Stimulated activated CD4-positive, alpha-beta T cell treated with anti-CD3 and anti-CD28 coated beads, Interleukin-1b, Interleukin-23, amount 100 ng/mL, for 1 hour (primary cell): ENCODE results near the gene ASNSD1.
"Not testable (repeated sequence)": the region's sequence is repeated elsewhere in the genome, so short reads cannot be mapped to it uniquely, and the experiment has no call there.

Experiments
- DNase-seq, 2 donors: peaks; one replicate each; pipeline ENCODE4 v3.0.0-alpha.2; 2020; ENCODE audit warnings: low read depth in 2 of 2

The ASNSD1 gene

DNA sequence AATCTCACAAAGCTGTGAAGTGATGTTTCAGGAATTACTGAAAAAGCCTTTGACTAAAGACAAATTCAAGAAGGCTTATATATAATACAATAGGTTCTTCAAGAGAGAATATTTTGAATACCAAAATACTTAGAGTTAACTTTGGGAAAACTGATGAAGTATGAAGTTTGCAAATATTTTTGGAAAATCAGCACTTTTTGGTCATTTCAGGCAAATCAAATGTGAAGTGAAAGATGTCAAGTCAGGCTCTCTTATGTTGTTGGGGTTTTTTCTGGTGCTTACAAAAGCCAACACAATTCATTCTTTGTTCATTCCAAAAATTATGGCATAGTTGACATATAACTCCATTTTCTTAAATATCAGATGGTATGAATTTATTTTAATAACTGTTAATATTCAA, 14.7 kb upstream of the ASNSD1 start:
- DNase-seq = no peak

- DNase-seq = no peak
Measured at GRCh38 chr2:189648846-189649509, 12.3 kb upstream of the ASNSD1 start.

GRCh38 chr2:189651284-189651683, 10.0 kb upstream of the ASNSD1 start:
- no peak for DNase-seq

- DNase-seq = not testable (repeated sequence)
Measured at GRCh38 chr2:189653464-189653863, 7.8 kb upstream of the ASNSD1 start.

DNA sequence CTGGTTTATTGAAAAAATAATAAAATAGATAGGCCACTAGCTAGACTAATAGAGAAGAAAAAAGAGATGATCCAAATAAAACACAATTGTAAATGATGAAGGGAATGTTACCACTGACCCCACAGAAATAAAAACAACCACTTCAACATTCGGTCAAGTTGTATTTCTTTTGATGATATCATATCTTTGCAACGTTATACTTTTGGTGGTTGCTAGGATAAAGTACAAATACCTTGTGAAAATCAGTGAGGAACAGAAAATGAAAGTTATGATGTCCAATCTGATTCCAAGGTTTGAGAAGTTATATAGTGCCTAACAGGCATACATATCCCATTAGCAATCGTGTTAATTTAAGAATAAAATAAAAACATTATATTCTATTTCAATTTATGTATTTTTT, 6.6 kb upstream of the ASNSD1 start:
- no peak for DNase-seq

- no peak for DNase-seq
Measured at GRCh38 chr2:189657867-189658266, 3.4 kb upstream of the ASNSD1 start.

- DNase-seq = no peak
Measured at GRCh38 chr2:189658306-189659212, 2.7 kb upstream of the ASNSD1 start.

DNA sequence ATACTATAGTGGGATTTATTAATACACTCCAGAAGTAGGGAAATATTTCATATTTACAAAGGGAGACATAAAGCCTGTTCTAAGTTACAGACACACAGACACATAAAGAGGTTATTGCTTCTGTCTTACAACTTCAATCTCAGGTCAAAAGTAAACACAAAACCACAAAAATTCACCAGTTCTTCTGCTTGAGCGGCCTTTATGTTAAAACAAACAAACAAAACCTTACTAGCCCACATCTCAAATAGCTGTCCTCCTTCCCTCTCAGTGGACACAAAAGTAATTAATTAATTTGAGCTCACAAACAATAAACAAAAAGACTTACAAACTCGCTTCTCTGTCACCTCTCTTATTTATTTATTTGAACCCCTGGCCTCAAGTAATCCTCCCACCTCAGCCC, 1.5 kb upstream of the ASNSD1 start:
- no peak for DNase-seq

DNA sequence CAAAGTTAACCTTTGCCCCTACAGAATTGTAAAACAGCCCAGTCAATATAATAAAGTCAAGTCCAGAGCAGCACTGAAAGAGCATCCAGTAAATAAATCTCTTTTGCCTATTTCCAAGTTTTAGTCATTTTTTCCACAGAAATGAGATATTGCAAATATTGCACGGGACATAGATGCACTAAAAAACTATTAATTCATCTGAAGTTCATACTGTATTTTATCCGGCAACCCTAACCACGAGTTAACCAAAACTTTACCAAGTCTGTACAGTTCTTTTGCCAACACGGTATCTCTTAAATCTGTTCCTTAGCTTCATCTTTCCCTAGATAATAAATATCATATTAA, 484 bp upstream of the ASNSD1 start:
- DNase-seq = no peak

GRCh38 chr2:189661957-189662321, 680 bp downstream of the ASNSD1 start:
- no peak for DNase-seq

GRCh38 chr2:189662669-189663226, 1.5 kb downstream of the ASNSD1 start:
- no peak for DNase-seq

DNA sequence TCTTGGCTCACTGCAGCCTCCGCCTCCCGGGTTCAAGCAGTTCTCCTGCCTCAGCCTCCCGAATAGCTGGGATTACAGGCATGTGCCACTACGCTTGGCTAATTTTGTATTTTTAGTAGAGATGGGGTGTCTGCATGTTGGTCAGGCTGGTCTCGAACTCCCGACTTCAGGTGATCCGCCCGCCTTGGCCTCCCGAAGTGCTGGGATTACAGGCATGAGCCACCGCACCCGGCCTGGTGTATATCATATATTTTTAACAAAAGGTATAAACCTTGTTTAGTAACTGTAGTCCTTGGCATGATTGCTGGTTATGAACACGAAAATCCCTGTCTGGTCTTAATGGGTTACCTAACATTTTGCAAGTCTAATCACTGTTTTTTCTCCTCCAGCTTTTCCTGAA, 2.1 kb downstream of the ASNSD1 start:
- not testable (repeated sequence) for DNase-seq

DNA sequence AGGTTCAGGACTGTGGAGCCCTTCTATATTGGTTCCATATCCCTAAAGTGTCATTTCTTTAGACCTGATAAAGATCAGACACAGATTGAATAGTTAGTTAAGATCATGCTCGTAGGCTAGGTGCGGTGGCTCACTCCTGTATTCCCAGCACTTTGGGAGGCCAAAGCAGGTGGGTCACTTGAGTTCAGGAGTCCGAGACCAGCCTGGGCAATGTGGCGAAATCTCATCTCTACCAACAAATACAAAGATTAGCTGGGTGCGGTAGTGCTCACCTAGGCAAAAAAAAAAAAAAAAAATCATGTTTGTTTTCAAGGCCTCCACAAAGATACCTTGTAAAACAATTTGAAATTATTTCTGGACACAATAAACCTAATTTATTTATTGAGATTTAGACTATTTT, 8.7 kb downstream of the ASNSD1 start:
- no peak for DNase-seq

- no peak for DNase-seq
Measured at GRCh38 chr2:189673661-189674373, 12.6 kb downstream of the ASNSD1 start.

DNA sequence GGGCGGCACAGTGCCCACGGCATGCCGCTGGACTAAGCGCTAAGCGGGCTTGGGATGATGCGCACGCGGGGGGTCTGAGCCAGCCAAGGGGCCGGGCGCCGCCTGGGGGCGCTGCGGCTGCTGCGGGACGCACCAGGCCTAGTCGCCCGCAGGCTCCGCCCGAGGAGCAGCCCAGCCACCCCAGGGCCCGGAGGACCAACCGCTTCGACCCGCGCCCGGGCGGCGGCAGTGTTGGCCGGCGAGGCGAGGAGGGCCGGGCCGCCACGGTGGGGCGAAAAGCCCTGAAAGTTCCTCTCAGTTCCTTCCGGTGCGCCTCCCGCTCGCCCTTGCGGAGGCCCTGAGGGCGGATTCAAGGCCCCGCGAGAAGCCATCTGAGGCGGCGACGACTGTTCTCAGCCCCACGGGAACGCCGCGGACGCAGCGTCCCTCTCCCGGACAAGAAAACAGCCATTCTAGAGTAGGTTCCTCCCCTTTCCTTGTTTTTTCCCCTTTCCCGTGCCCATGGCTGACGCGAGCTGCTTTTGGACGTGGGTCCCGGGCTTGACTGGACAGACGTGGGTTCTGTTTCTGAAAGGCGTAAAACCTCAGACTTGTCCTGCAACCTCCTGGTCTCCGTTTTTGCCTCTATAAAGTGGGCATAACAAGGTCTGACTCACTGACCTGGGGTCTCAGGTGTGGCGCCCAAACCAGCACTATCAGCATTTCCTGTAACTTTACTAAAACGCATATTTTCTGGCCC, 13.3 kb downstream of the ASNSD1 start, which contains the start of gene ANKAR:
TSS of gene ANKAR (plus strand) at position 297 of the 739 bp plus-strand sequence. CDS start 1,821 bp downstream, outside the sequence.
- peak; percentile 45 to 60 for DNase-seq

GRCh38 chr2:189676471-189676870, 15.2 kb downstream of the ASNSD1 start:
- DNase-seq = no peak

DNA sequence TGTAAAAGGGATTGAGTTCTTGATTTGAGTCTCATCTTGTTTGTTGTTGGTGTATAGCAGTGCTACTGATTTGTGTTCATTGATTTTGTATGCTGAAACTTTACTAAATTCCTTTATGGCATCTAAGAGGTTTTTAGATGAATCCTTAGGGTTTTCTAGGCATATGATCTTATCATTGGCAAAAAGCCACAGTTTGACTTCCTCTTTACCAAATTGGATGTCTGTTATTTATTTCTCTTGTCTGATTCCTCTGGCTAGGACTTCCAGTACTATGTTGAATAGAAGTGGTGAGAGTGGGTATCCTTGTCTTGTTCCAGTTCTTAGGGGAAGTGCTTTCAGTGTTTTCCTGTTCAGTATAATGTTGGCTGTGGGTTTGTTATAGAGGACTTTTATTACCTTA, 18.0 kb downstream of the ASNSD1 start:
- no peak for DNase-seq

DNA sequence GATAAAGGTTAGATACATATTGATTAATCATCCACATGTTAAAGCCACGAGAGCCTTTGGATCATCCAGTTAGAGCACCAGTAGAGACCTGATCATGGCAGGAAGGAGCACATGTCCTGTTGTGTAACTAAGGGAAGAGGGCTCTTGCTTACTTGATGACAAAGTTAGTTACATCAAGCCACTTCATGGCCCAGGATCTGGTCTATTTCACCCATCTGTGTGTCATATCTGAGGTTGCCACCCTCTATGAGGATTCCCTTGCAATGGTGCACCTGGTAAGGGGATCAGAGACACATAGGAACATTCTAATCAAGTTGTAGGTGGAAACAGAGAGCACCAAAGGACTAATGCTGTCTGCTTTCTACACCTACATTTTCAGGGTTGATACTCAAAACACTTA, 19.9 kb downstream of the ASNSD1 start:
- no peak for DNase-seq

GRCh38 chr2:189681903-189682302, 20.6 kb downstream of the ASNSD1 start:
- DNase-seq = no peak

- DNase-seq = no peak
Measured at GRCh38 chr2:189683348-189683747, 22.1 kb downstream of the ASNSD1 start.

DNA sequence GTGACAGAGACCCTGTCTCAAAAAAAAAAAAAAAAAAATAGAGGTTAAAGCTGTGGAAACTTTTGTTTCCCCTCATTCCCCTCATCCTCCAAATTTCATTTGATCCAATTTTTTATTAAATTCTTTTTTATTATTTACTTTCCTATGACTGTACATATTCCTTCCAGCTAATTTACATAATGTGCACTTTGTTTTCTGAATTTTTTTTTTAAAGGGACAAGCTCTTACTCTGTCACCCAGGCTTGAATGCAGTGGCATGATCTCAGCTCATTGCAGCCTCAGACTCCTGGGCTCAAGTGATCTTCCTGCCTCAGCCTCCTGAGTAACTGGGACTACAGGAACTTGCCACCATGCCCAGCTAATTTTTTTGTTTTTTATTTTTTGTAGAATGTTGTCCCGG, 23.6 kb downstream of the ASNSD1 start:
- DNase-seq = no peak
